Breast epithelium (tissue), 3 donors: Measurements from ENCODE around the gene TRIM46.

ENCODE experiments used
- CTCF ChIP-seq, 3 donors: fragments of 450-650 bp; IDR thresholded peaks; one replicate each; pipeline ENCODE4 v1.5.1; 2016 to 2017; ENCODE audit warnings: antibody characterized with exemption in 3 of 3, mild to moderate bottlenecking in 3 of 3, moderate library complexity in 3 of 3
- POLR2AphosphoS5 ChIP-seq, 3 donors: sonication (generic); formaldehyde crosslinking; IDR thresholded peaks; one replicate each; pipeline ENCODE4 v1.6.1; 2017; ENCODE audit warnings: antibody characterized with exemption in 3 of 3

DNA sequence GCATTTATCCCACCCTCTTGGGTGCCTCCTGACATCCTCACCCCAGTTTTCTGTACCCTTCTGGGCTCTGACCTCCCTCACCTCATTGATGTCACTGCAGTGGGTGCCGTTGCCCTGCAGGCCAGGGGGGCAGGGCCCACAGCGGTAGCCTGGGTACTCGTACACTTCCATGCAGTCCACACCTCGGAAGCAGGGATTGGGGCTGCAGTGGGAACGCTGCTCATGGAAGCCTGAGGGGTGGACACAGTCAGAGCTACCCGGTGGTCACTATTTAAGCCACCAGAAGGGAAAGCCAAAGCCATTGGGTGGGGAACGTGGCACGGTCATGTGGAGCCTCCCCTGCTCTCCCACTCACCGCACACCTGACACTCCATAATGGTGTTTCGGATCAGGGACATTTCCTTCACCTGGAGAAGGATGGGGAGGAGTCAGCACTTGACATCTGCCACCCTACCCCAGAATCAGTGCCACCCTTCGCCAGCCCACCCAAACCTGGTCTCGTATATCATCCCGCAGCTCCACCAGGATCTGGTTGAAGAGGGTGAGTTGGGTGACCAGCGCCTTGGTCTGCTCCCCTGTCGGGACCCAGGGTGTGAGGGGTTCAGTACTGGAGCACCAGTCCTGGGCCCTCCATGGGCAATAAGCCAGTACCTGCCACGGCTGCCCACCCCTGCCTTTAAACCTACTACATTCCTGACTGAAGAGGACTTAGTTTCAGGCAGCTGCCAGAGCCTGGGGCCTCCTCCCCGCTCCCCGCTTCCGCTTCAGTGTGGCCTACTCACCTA lies 29.3 kb downstream of the TRIM46 start:
- TF ChIP-seq POLR2AphosphoS5 (IDR thresholded peaks at IDR 0.05) (no peak), CTCF (IDR thresholded peaks at IDR 0.05) (no peak)
